Activated CD4-positive, alpha-beta T cell treated with anti-CD3 and anti-CD28 coated beads, Interleukin-2, amount 50 U/mL, for 48 hours (primary cell): ENCODE measurements around the gene GPR35.

Experiments
- DNase-seq, 2 experiments: peaks; one replicate each; pipeline ENCODE4 v3.0.0-alpha.2; 2020

GPR35 gene

GRCh38 chr2:240624011-240624949 lies 1.0 kb upstream of the GPR35 start:
- no peak for DNase-seq

- DNase-seq: peak; percentile 40 to 56
Observed at GRCh38 chr2:240626531-240627300, 1.4 kb downstream of the GPR35 start.

- no peak for DNase-seq
Observed at GRCh38 chr2:240627736-240628506, 2.6 kb downstream of the GPR35 start.

- DNase-seq: no peak
Observed at GRCh38 chr2:240628507-240628807, 3.2 kb downstream of the GPR35 start.

- DNase-seq: no peak
Observed at GRCh38 chr2:240628808-240629618, 3.7 kb downstream of the GPR35 start.

GRCh38 chr2:240629619-240629967 lies 4.3 kb downstream of the GPR35 start:
- DNase-seq: no peak

GRCh38 chr2:240629968-240630770 lies 4.9 kb downstream of the GPR35 start:
- no peak for DNase-seq

- no peak for DNase-seq
Observed at GRCh38 chr2:240630771-240631547, 5.7 kb downstream of the GPR35 start.

GRCh38 chr2:240631548-240632305 lies 6.4 kb downstream of the GPR35 start:
- DNase-seq: no peak

- DNase-seq: no peak
Observed at GRCh38 chr2:240632306-240632721, 7.0 kb downstream of the GPR35 start.

- no peak for DNase-seq
Observed at GRCh38 chr2:240635121-240635997, 10.1 kb downstream of the GPR35 start.

GRCh38 chr2:240635998-240636547 lies 10.8 kb downstream of the GPR35 start:
- no peak for DNase-seq

GRCh38 chr2:240636563-240637115 lies 11.4 kb downstream of the GPR35 start:
- DNase-seq: no peak

GRCh38 chr2:240637116-240637900 lies 12.0 kb downstream of the GPR35 start:
- no peak for DNase-seq

- no peak for DNase-seq
Observed at GRCh38 chr2:240637901-240638345, 12.6 kb downstream of the GPR35 start.

- no peak for DNase-seq
Observed at GRCh38 chr2:240638512-240639160, 13.4 kb downstream of the GPR35 start.

GRCh38 chr2:240639566-240639965 lies 14.3 kb downstream of the GPR35 start:
- DNase-seq: no peak
